COLO668 (cell line): ENCODE measurements around the gene HDAC5.
"Not testable (repeated sequence)": the region's sequence is repeated elsewhere in the genome, so short reads cannot be mapped to it uniquely, and the experiment has no call there.

Experiments used
- DNase-seq: peaks from one replicate; lab custom pipeline; 2025; ENCODE audit not compliant: unreplicated experiment; lab: John Stamatoyannopoulos, UW

The HDAC5 gene

GRCh38 chr17:44037471-44037870 lies 86.0 kb downstream of the HDAC5 start:
- DNase-seq, result no peak

GRCh38 chr17:44034688-44035087 lies 88.8 kb downstream of the HDAC5 start:
- DNase-seq, result not testable (repeated sequence)

DNA sequence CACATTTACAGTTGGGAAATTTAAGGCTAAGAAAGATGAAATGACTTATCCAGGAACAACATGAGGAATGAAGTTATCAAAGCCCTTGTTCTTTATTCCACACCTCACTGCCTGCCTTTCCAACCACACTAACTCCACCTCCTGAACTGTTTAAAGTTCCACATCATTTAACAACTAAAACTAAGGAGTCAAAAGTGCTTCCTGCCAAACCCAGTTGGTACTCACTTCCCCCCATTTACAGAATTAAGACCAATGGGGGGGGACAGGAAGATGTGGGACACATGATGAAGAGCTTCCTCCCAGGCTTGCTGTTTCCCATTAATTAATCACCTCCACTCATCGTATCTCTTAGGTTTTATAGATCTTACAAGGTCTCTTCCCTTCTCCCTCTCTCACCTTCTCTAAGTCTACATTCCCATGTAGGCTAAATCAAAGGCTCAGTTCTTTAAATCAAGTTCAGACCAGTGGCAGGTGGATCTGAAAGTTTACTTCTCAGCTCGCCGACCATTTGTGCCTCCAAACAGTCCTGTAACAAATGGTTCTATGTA lies 89.5 kb downstream of the HDAC5 start:
- no peak for DNase-seq

GRCh38 chr17:44030482-44030881 lies 93.0 kb downstream of the HDAC5 start:
- DNase-seq, result no peak

GRCh38 chr17:44029736-44030135 lies 93.7 kb downstream of the HDAC5 start:
- no peak for DNase-seq
